ENCODE results near the gene INTS12. TPM values are rescaled to one million over a fixed set of nuclear protein-coding genes. Genes with fewer than 3 reads are reported as not detected.

Gene INTS12
- total RNA-seq, 1 donor from 2014 or later: 17.2 TPM

GRCh38 chr4:105674011-105674410 lies 34.5 kb downstream of the INTS12 start:
- Histone ChIP-seq H3K36me3 (no peaks in the 10 kb centered on the region), H3K4me2 (no peak overlapping the region), H3K4me3 (no peak overlapping the region), H3F3A (ENCODE audit: low read depth) (no peaks in the 10 kb centered on the region), H2AFZ (replicated peaks) (no peak overlapping the region), H3K27me3 (no peaks in the 10 kb centered on the region), H3K27ac (no peak overlapping the region), H3K9me3 (ENCODE audit: low read depth) (no peaks in the 10 kb centered on the region), H3K9ac (no peak overlapping the region), H3K79me2 (ENCODE audit: low read depth) (no peaks in the 10 kb centered on the region), H4K20me1 (ENCODE audit: low read depth) (no peaks in the 10 kb centered on the region), H3K4me1 (no peaks in the 10 kb centered on the region)
- DNase-seq (ENCODE audit: low spot score): no peak
- Mint-ChIP-seq H3K4me1 (no peaks in the 10 kb centered on the region), H3K36me3 (no peaks in the 10 kb centered on the region), H3K27me3 (ENCODE audit: insufficient read depth, low read depth) (peaks cover 2% of the 10 kb centered on the region), H3K27ac (no peak overlapping the region), H3K9me3 (no peaks in the 10 kb centered on the region), H3K4me3 (no peak overlapping the region)
- TF ChIP-seq EZH2 (IDR thresholded peaks at IDR 0.05) (no peak), CTCF (IDR thresholded peaks at IDR 0.05) (no peak), EZH2phosphoT487 (IDR thresholded peaks at IDR 0.05) (no peak)

GRCh38 chr4:105671301-105671700 lies 37.2 kb downstream of the INTS12 start:
- H3K9ac ChIP-seq: no peak overlapping the region
- Mint-ChIP-seq H3K27ac (no peak overlapping the region), H3K4me3 (no peak overlapping the region), H3K36me3 (no peaks in the 10 kb centered on the region), H3K27me3 (ENCODE audit: insufficient read depth, low read depth) (peaks cover 4% of the 10 kb centered on the region), H3K9me3 (no peaks in the 10 kb centered on the region), H3K4me1 (no peaks in the 10 kb centered on the region)
- TF ChIP-seq EZH2phosphoT487 (IDR thresholded peaks at IDR 0.05): no peak
- no peak for TF ChIP-seq CTCF (IDR thresholded peaks at IDR 0.05)
- no peak for TF ChIP-seq EZH2 (IDR thresholded peaks at IDR 0.05)
- no peak overlapping the region for H3K27ac ChIP-seq
- H3K36me3 ChIP-seq: no peaks in the 10 kb centered on the region
- H3K9me3 ChIP-seq (ENCODE audit: low read depth): no peaks in the 10 kb centered on the region
- no peaks in the 10 kb centered on the region for H3F3A ChIP-seq (ENCODE audit: low read depth)
- H3K79me2 ChIP-seq (ENCODE audit: low read depth): no peaks in the 10 kb centered on the region
- no peak overlapping the region for H3K4me2 ChIP-seq
- no peaks in the 10 kb centered on the region for H3K4me1 ChIP-seq
- no peaks in the 10 kb centered on the region for H4K20me1 ChIP-seq (ENCODE audit: low read depth)
- no peaks in the 10 kb centered on the region for H3K27me3 ChIP-seq
- no peak overlapping the region for H3K4me3 ChIP-seq
- no peak overlapping the region for H2AFZ ChIP-seq (replicated peaks)
- DNase-seq (ENCODE audit: low spot score): no peak

- no peaks in the 10 kb centered on the region for H4K20me1 ChIP-seq (ENCODE audit: low read depth)
- no peak for TF ChIP-seq EZH2phosphoT487 (IDR thresholded peaks at IDR 0.05)
- TF ChIP-seq CTCF (IDR thresholded peaks at IDR 0.05): no peak
- H3K4me3 Mint-ChIP-seq: no peak overlapping the region
- no peaks in the 10 kb centered on the region for H3K36me3 Mint-ChIP-seq
- peaks cover 4% of the 10 kb centered on the region for H3K27me3 Mint-ChIP-seq (ENCODE audit: insufficient read depth, low read depth)
- H3K27me3 ChIP-seq: no peaks in the 10 kb centered on the region
- H3K27ac ChIP-seq: no peak overlapping the region
- no peak for DNase-seq (ENCODE audit: low spot score)
- no peaks in the 10 kb centered on the region for H3K79me2 ChIP-seq (ENCODE audit: low read depth)
- no peaks in the 10 kb centered on the region for H3K4me1 ChIP-seq
- no peaks in the 10 kb centered on the region for H3F3A ChIP-seq (ENCODE audit: low read depth)
- H3K4me3 ChIP-seq: no peak overlapping the region
- H3K4me2 ChIP-seq: no peak overlapping the region
- H3K9me3 ChIP-seq (ENCODE audit: low read depth): no peaks in the 10 kb centered on the region
- no peak overlapping the region for H2AFZ ChIP-seq (replicated peaks)
- H3K9ac ChIP-seq: no peak overlapping the region
- no peaks in the 10 kb centered on the region for H3K4me1 Mint-ChIP-seq
- no peaks in the 10 kb centered on the region for H3K9me3 Mint-ChIP-seq
- no peaks in the 10 kb centered on the region for H3K36me3 ChIP-seq
- no peak overlapping the region for H3K27ac Mint-ChIP-seq
Measured at GRCh38 chr4:105670684-105671083, 37.8 kb downstream of the INTS12 start.

- no peak overlapping the region for H3K4me3 Mint-ChIP-seq
- H3K9me3 ChIP-seq (ENCODE audit: low read depth): no peaks in the 10 kb centered on the region
- no peak overlapping the region for H2AFZ ChIP-seq (replicated peaks)
- H3K4me3 ChIP-seq: no peak overlapping the region
- H3K36me3 Mint-ChIP-seq: no peaks in the 10 kb centered on the region
- no peaks in the 10 kb centered on the region for H3K36me3 ChIP-seq
- H3K79me2 ChIP-seq (ENCODE audit: low read depth): no peaks in the 10 kb centered on the region
- no peaks in the 10 kb centered on the region for H3K4me1 Mint-ChIP-seq
- TF ChIP-seq EZH2phosphoT487 (IDR thresholded peaks at IDR 0.05) (no peak), CTCF (IDR thresholded peaks at IDR 0.05) (peak; percentile 61)
- H3F3A ChIP-seq (ENCODE audit: low read depth): no peaks in the 10 kb centered on the region
- no peak overlapping the region for H3K27ac ChIP-seq
- no peaks in the 10 kb centered on the region for H3K4me1 ChIP-seq
- no peak overlapping the region for H3K4me2 ChIP-seq
- H3K9ac ChIP-seq: no peak overlapping the region
- H3K27ac Mint-ChIP-seq: no peak overlapping the region
- H3K9me3 Mint-ChIP-seq: no peaks in the 10 kb centered on the region
- H3K27me3 Mint-ChIP-seq (ENCODE audit: insufficient read depth, low read depth): peaks cover 2% of the 10 kb centered on the region
- DNase-seq (ENCODE audit: low spot score): peak; percentile 55
- no peaks in the 10 kb centered on the region for H3K27me3 ChIP-seq
- H4K20me1 ChIP-seq (ENCODE audit: low read depth): no peaks in the 10 kb centered on the region
Measured at GRCh38 chr4:105666693-105667092, 41.8 kb downstream of the INTS12 start.

Measured in neural progenitor cell (in vitro differentiated cells).